A549 (cell line): ENCODE data around the gene ADCY1. TPM values are rescaled to one million over a fixed set of nuclear protein-coding genes. Genes with fewer than 3 reads are reported as not detected.

Source experiments
- ATAC-seq, 2 experiments: fragments of 200-7000 bp in 1 of 2; fragments of >200 bp in 1 of 2; cut with Nextera tagmentation in 1 of 2; cut with Tn5 transposase in 1 of 2; 3 replicates each; pipeline versions ENCODE4 v1.8.0 to v1.9.1; 2018 to 2020; ENCODE audit warnings: mild to moderate bottlenecking in 1 of 2, moderate library complexity in 1 of 2
- CTCF ChIA-PET: fragments of 300-600 bp; sonication (Branson Sonifier 250); formaldehyde crosslinking; extraction: SDS; loops from one replicate; lab custom pipeline; 2021; ENCODE audit warnings: antibody characterized with exemption, inconsistent platforms; lab: Yijun Ruan, JAX
- POLR2A ChIA-PET: fragments of 350-600 bp; formaldehyde crosslinking; extraction: SDS; loops from one replicate; lab custom pipeline; 2021; ENCODE audit warnings: antibody characterized with exemption, inconsistent platforms; lab: Yijun Ruan, JAX
- DNase-seq, 2 experiments: peaks; one replicate each; pipeline versions ENCODE4 v3.0.0 to v3.0.0-alpha.2; 2011 to 2016; ENCODE audit warnings: low read depth in 1 of 2, low spot score in 1 of 2
- FAIRE-seq: peaks from 2 replicates; lab custom pipeline; 2011; peaks lifted over from hg19 to GRCh38; lab: Jason Lieb, UNC
- H3K27ac ChIP-seq, 2 experiments: fragments of >200 bp; sonication (Bioruptor Twin); formaldehyde crosslinking; 3 replicates each; pipeline ENCODE4 v1.5.1; 2016 to 2017
- H3K4me1 ChIP-seq: fragments of >200 bp; sonication (Bioruptor Twin); formaldehyde crosslinking; 3 replicates; pipeline ENCODE4 v1.6.1; 2016
- H3K4me2 ChIP-seq: fragments of >200 bp; sonication (Bioruptor Twin); formaldehyde crosslinking; 3 replicates; pipeline ENCODE4 v1.6.1; 2016
- H3K4me3 ChIP-seq: fragments of >200 bp; sonication (Bioruptor Twin); formaldehyde crosslinking; 3 replicates; pipeline ENCODE4 v1.5.1; 2016
- H3K9me3 ChIP-seq: fragments of >200 bp; sonication (Bioruptor Twin); formaldehyde crosslinking; 3 replicates; pipeline ENCODE4 v1.6.1; 2016
- CBX2 ChIP-seq: fragments of 200-600 bp; sonication (generic); IDR thresholded peaks from 2 replicates; pipeline ENCODE4 v1.6.1; 2016; ENCODE audit warnings: low read depth, mild to moderate bottlenecking, borderline replicate concordance
- EHF ChIP-seq: fragments of 250-450 bp; sonication (Bioruptor Pico); IDR thresholded peaks from 2 replicates; pipeline ENCODE4 v1.5.0; 2020; ENCODE audit warnings: mild to moderate bottlenecking
- EHMT2 ChIP-seq: fragments of 200-600 bp; sonication (generic); IDR thresholded peaks from 2 replicates; pipeline ENCODE4 v1.6.1; 2016; ENCODE audit warnings: antibody characterized with exemption, low read depth, mild to moderate bottlenecking, moderate library complexity
- EP300 ChIP-seq, 2 experiments: fragments of >200 bp; sonication (Bioruptor Twin); formaldehyde crosslinking; IDR thresholded peaks; 2 replicates in 1 of 2; 3 replicates in 1 of 2; pipeline ENCODE4 v1.6.1; 2016 to 2017
- FOSL2 ChIP-seq, 2 experiments: fragments of 450-650 bp in 1 of 2; fragments of >200 bp in 1 of 2; sonication (Bioruptor Twin) in 1 of 2; formaldehyde crosslinking; IDR thresholded peaks; 2 replicates each; pipeline versions ENCODE4 v1.5.0 to v1.6.1; 2016 to 2020; ENCODE audit warnings: mild to moderate bottlenecking in 1 of 2, moderate library complexity in 1 of 2
- HDAC2 ChIP-seq: fragments of 200-600 bp; sonication (generic); IDR thresholded peaks from 2 replicates; pipeline ENCODE4 v1.6.1; 2016
- HOXB13 ChIP-seq: fragments of 250-450 bp; sonication (Bioruptor Pico); IDR thresholded peaks from 2 replicates; pipeline ENCODE4 v1.5.0; 2020; ENCODE audit warnings: low read depth, mild to moderate bottlenecking, moderate library complexity
- HOXB5 ChIP-seq: fragments of 250-450 bp; sonication (Bioruptor Pico); IDR thresholded peaks from 2 replicates; pipeline ENCODE4 v1.5.0; 2020; ENCODE audit warnings: mild to moderate bottlenecking, moderate library complexity
- JUN ChIP-seq, 2 experiments: fragments of >200 bp; sonication (Bioruptor Twin); formaldehyde crosslinking; IDR thresholded peaks; 2 replicates in 1 of 2; 3 replicates in 1 of 2; pipeline ENCODE4 v1.6.1; 2016 to 2017
- KDM1A ChIP-seq: fragments of 200-600 bp; sonication (generic); IDR thresholded peaks from 2 replicates; pipeline ENCODE4 v1.6.1; 2016; ENCODE audit warnings: low read depth, mild to moderate bottlenecking
- MAZ ChIP-seq: fragments of 150-350 bp; IDR thresholded peaks from 2 replicates; pipeline ENCODE4 v1.6.1; 2014; ENCODE audit warnings: antibody characterized with exemption, low read depth, low read length, borderline replicate concordance
- MYC ChIP-seq: IDR thresholded peaks from 2 replicates; pipeline ENCODE4 v1.6.1; 2012; ENCODE audit warnings: mild to moderate bottlenecking, inconsistent platforms, low read length, improper control_type of control experiment, borderline replicate concordance
- NFE2L2 ChIP-seq: fragments of 150-350 bp; conservative IDR thresholded peaks from 2 replicates; pipeline ENCODE4 v1.6.1; 2014; ENCODE audit warnings: low read length
- NPAS2 ChIP-seq: fragments of 250-450 bp; sonication (Bioruptor Pico); IDR thresholded peaks from 2 replicates; pipeline ENCODE4 v1.8.0; 2022; ENCODE audit warnings: mild to moderate bottlenecking, moderate library complexity, borderline replicate concordance
- NR3C1 ChIP-seq: fragments of >200 bp; sonication (Bioruptor Twin); formaldehyde crosslinking; IDR thresholded peaks from 3 replicates; pipeline ENCODE4 v1.6.1; 2017
- PHF8 ChIP-seq: fragments of 200-600 bp; sonication (generic); IDR thresholded peaks from 2 replicates; pipeline ENCODE4 v1.6.1; 2016; ENCODE audit warnings: low read depth, mild to moderate bottlenecking, antibody characterized with exemption, moderate library complexity, borderline replicate concordance
- POLR2A ChIP-seq: IDR thresholded peaks from 2 replicates; pipeline ENCODE4 v1.6.1; 2012; ENCODE audit warnings: mild to moderate bottlenecking, low read length
- POLR2AphosphoS2 ChIP-seq: conservative IDR thresholded peaks from 2 replicates; pipeline ENCODE4 v1.6.1; 2012; ENCODE audit warnings: low read length, improper control_type of control experiment, inconsistent platforms
- RAD21 ChIP-seq, 2 experiments: fragments of >200 bp in 1 of 2; sonication (Bioruptor Twin) in 1 of 2; formaldehyde crosslinking in 1 of 2; IDR thresholded peaks in 1 of 2; conservative IDR thresholded peaks in 1 of 2; 2 replicates in 1 of 2; 3 replicates in 1 of 2; pipeline ENCODE4 v1.6.1; 2012 to 2018; ENCODE audit warnings: inconsistent platforms in 1 of 2
- RARB ChIP-seq: fragments of 250-450 bp; sonication (Bioruptor Pico); IDR thresholded peaks from 2 replicates; pipeline ENCODE4 v1.8.0; 2021; ENCODE audit warnings: mild to moderate bottlenecking, moderate library complexity
- RCOR1 ChIP-seq: fragments of 150-350 bp; IDR thresholded peaks from 2 replicates; pipeline ENCODE4 v1.6.1; 2014; ENCODE audit warnings: antibody characterized with exemption, low read length, low read depth
- RNF2 ChIP-seq: fragments of 200-600 bp; sonication (generic); IDR thresholded peaks from 2 replicates; pipeline ENCODE4 v1.6.1; 2016; ENCODE audit warnings: low read depth, mild to moderate bottlenecking, antibody characterized with exemption, moderate library complexity, borderline replicate concordance
- TFCP2L1 ChIP-seq: fragments of 250-450 bp; sonication (Bioruptor Pico); IDR thresholded peaks from 2 replicates; pipeline ENCODE4 v1.5.0; 2021; ENCODE audit warnings: mild to moderate bottlenecking
- ZC3H11A ChIP-seq: fragments of 450-650 bp; IDR thresholded peaks from 2 replicates; pipeline ENCODE4 v1.6.1; 2014; ENCODE audit warnings: antibody characterized with exemption, mild to moderate bottlenecking
- ZSCAN20 ChIP-seq: fragments of 250-450 bp; sonication (Bioruptor Pico); IDR thresholded peaks from 2 replicates; pipeline ENCODE4 v1.8.0; 2022; ENCODE audit warnings: mild to moderate bottlenecking, moderate library complexity
- WGBS: methylation state at CpG from one replicate; pipeline ENCODE4 v1.1.6; 2017; ENCODE audit errors: missing lambda C conversion rate; 5-methylcytosine and 5-hydroxymethylcytosine counted together
- polyA plus RNA-seq, 4 experiments: library from polyadenylated mRNA; depleted of rRNA in 3 of 4; stranded (reverse); fragments of >200 nt; fragmentation: RNase III in 1 of 4; extraction: RNeasy Plus Mini Kit Qiagen cat#74134 plus additional on column Dnase treatment in 1 of 4; gene quantifications; 2 replicates in 3 of 4; 3 replicates in 1 of 4; pipeline ENCODE4 v1.2.3, GENCODE V29; 2011 to 2017
- TF ChIP-seq, protein P1 (sequence below): IDR thresholded peaks from 2 replicates; pipeline ENCODE4 v1.6.1; 2012
- TF ChIP-seq, protein P2 (sequence below): fragments of 450-650 bp; IDR thresholded peaks from 2 replicates; pipeline ENCODE4 v1.6.1; 2014; ENCODE audit warnings: antibody characterized with exemption
- TF ChIP-seq, protein P3 (sequence below): IDR thresholded peaks from 2 replicates; pipeline ENCODE4 v1.6.1; 2012
- TF ChIP-seq, protein P4 (sequence below): fragments of 250-450 bp; sonication (Bioruptor Pico); IDR thresholded peaks from 2 replicates; pipeline ENCODE4 v1.5.0; 2021; ENCODE audit warnings: mild to moderate bottlenecking, moderate library complexity, borderline replicate concordance
- TF ChIP-seq, protein P5 (sequence below): fragments of 200-600 bp; sonication (generic); IDR thresholded peaks from 2 replicates; pipeline ENCODE4 v1.6.1; 2016; ENCODE audit warnings: antibody characterized with exemption, mild to moderate bottlenecking, moderate library complexity
- TF ChIP-seq, protein P6 (sequence below): fragments of >200 bp; sonication (Bioruptor Twin); formaldehyde crosslinking; IDR thresholded peaks from 2 replicates; pipeline ENCODE4 v1.6.1; 2016

Gene ADCY1
- polyA plus RNA-seq, 2 of the 4 experiments (the other 2 are of a cell fraction) = 1.3 to 1.7 TPM

DNA sequence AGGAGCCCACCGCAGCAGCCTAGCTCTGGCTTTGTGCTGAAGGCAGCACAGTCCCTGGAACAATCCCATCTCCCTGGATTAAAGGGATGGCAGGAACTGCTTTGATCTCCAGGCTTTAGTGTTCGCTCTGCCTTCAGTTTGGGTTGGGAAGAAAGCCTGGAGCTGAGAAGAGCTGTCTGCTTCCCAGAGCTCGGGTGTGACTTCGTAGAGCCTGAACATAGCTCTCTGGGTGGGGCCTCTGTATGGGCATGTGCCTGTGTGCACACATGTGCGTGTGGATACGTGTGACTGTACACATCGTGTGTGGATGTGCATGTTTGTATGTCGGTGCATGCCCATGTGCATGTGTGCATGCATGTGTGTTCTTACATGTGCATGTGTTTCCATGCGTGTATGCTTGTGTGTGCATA is 8.7 kb downstream of the ADCY1 start:
- no peak overlapping the region for H3K27ac ChIP-seq
- POLR2A ChIA-PET = no interaction called here
- no peaks in the 10 kb centered on the region for H3K9me3 ChIP-seq
- FAIRE-seq (no peak), ATAC-seq (no peak), DNase-seq (no peak)
- no peak overlapping the region for H3K4me2 ChIP-seq
- 41% methylated on average over 8 of the region's 9 CpGs for WGBS
- CTCF ChIA-PET = no interaction called here
- no peak overlapping the region for H3K4me3 ChIP-seq
- TF ChIP-seq, protein P1, sequence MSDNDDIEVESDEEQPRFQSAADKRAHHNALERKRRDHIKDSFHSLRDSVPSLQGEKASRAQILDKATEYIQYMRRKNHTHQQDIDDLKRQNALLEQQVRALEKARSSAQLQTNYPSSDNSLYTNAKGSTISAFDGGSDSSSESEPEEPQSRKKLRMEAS = no peak
- TF ChIP-seq POLR2A (no peak), HOXB13 (no peak), JUN (IDR thresholded peaks at IDR 0.05) (no peak), RNF2 (no peak), RCOR1 (no peak), KDM1A (no peak), PHF8 (no peak), HDAC2 (no peak), EHF (CRISPR knock-in tag) (no peak), MYC (no peak), POLR2AphosphoS2 (no peak), RARB (CRISPR knock-in tag) (no peak), ZC3H11A (no peak), NR3C1 (no peak), FOSL2 (IDR thresholded peaks at IDR 0.05) (no peak), FOSL2 (CRISPR knock-in tag; IDR thresholded peaks at IDR 0.05) (no peak), EHMT2 (no peak)
- TF ChIP-seq, protein P2, sequence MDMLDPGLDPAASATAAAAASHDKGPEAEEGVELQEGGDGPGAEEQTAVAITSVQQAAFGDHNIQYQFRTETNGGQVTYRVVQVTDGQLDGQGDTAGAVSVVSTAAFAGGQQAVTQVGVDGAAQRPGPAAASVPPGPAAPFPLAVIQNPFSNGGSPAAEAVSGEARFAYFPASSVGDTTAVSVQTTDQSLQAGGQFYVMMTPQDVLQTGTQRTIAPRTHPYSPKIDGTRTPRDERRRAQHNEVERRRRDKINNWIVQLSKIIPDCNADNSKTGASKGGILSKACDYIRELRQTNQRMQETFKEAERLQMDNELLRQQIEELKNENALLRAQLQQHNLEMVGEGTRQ = no peak
- TF ChIP-seq, protein P3, sequence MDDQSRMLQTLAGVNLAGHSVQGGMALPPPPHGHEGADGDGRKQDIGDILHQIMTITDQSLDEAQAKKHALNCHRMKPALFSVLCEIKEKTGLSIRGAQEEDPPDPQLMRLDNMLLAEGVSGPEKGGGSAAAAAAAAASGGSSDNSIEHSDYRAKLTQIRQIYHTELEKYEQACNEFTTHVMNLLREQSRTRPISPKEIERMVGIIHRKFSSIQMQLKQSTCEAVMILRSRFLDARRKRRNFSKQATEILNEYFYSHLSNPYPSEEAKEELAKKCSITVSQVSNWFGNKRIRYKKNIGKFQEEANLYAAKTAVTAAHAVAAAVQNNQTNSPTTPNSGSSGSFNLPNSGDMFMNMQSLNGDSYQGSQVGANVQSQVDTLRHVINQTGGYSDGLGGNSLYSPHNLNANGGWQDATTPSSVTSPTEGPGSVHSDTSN = no peak
- TF ChIP-seq, protein P4, sequence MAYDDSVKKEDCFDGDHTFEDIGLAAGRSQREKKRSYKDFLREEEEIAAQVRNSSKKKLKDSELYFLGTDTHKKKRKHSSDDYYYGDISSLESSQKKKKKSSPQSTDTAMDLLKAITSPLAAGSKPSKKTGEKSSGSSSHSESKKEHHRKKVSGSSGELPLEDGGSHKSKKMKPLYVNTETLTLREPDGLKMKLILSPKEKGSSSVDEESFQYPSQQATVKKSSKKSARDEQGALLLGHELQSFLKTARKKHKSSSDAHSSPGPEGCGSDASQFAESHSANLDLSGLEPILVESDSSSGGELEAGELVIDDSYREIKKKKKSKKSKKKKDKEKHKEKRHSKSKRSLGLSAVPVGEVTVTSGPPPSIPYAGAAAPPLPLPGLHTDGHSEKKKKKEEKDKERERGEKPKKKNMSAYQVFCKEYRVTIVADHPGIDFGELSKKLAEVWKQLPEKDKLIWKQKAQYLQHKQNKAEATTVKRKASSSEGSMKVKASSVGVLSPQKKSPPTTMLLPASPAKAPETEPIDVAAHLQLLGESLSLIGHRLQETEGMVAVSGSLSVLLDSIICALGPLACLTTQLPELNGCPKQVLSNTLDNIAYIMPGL (CRISPR knock-in tag) = no peak
- no peaks in the 10 kb centered on the region for H3K4me1 ChIP-seq

DNA sequence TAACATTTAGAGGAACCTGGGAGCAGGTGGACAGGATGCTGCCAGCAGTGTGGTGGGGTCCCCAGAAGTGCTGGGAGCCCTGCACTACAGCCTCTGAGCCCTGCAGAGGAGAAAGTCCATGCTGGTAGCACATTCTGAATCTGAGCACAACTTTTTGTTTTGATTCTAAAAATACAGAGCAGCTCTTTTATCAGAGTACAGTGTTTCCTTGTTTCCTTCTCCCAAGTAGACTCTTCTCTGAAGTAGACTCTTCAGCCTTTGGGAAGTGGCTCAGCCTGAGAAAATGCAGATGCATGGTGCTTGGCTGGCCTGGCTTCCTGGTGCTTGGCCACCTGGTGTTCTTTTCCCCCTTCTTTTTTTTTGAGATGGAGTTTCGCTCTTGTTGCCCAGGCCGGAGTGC is 9.1 kb downstream of the ADCY1 start:
- H3K27ac ChIP-seq = no peak overlapping the region
- no peak for FAIRE-seq
- H3K9me3 ChIP-seq = no peaks in the 10 kb centered on the region
- H3K4me3 ChIP-seq = no peak overlapping the region
- H3K4me1 ChIP-seq = no peaks in the 10 kb centered on the region
- ATAC-seq = no peak
- ChIA-PET POLR2A (no interaction called here), CTCF (no interaction called here)
- DNase-seq = no peak
- H3K4me2 ChIP-seq = no peak overlapping the region
- WGBS = 75% methylated on average over 2 of the region's 2 CpGs
- TF ChIP-seq FOSL2 (IDR thresholded peaks at IDR 0.05) (no peak), FOSL2 (CRISPR knock-in tag; IDR thresholded peaks at IDR 0.05) (no peak), TFCP2L1 (CRISPR knock-in tag) (no peak), HOXB5 (CRISPR knock-in tag) (no peak), EHMT2 (no peak), NPAS2 (CRISPR knock-in tag) (no peak), EP300 (IDR thresholded peaks at IDR 0.05) (no peak), RARB (CRISPR knock-in tag) (no peak), MAZ (no peak), NFE2L2 (no peak), RNF2 (no peak), CBX2 (no peak), ZSCAN20 (CRISPR knock-in tag) (no peak), POLR2A (no peak), EHF (CRISPR knock-in tag) (no peak), RAD21 (conservative IDR thresholded peaks at IDR 0.05 in 1 of 2, IDR thresholded peaks at IDR 0.05 in 1 of 2) (no peak)
- TF ChIP-seq, protein P5, sequence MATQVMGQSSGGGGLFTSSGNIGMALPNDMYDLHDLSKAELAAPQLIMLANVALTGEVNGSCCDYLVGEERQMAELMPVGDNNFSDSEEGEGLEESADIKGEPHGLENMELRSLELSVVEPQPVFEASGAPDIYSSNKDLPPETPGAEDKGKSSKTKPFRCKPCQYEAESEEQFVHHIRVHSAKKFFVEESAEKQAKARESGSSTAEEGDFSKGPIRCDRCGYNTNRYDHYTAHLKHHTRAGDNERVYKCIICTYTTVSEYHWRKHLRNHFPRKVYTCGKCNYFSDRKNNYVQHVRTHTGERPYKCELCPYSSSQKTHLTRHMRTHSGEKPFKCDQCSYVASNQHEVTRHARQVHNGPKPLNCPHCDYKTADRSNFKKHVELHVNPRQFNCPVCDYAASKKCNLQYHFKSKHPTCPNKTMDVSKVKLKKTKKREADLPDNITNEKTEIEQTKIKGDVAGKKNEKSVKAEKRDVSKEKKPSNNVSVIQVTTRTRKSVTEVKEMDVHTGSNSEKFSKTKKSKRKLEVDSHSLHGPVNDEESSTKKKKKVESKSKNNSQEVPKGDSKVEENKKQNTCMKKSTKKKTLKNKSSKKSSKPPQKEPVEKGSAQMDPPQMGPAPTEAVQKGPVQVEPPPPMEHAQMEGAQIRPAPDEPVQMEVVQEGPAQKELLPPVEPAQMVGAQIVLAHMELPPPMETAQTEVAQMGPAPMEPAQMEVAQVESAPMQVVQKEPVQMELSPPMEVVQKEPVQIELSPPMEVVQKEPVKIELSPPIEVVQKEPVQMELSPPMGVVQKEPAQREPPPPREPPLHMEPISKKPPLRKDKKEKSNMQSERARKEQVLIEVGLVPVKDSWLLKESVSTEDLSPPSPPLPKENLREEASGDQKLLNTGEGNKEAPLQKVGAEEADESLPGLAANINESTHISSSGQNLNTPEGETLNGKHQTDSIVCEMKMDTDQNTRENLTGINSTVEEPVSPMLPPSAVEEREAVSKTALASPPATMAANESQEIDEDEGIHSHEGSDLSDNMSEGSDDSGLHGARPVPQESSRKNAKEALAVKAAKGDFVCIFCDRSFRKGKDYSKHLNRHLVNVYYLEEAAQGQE = no peak
- TF ChIP-seq, protein P6, sequence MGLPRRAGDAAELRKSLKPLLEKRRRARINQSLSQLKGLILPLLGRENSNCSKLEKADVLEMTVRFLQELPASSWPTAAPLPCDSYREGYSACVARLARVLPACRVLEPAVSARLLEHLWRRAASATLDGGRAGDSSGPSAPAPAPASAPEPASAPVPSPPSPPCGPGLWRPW = no peak
